ENCODE results near the gene EEF2K. TPM values are rescaled to one million over a fixed set of nuclear protein-coding genes. Genes with fewer than 3 reads are reported as not detected.
"Not testable (repeated sequence)": the region's sequence is repeated elsewhere in the genome, so short reads cannot be mapped to it uniquely, and the experiment has no call there.

Gene EEF2K
- total RNA-seq, 5 donors from 2014 or later (not counting 1 experiment from before 2014, with no cell fraction given): 15.5 to 21.5 (median 21.0) TPM

GRCh38 chr16:22165508-22166285, 40.4 kb upstream of the EEF2K start:
- Mint-ChIP-seq H3K4me1 (peaks cover 2 to 10% (median 8%) of the 10 kb centered on the region in 3 donors), H3K27ac (no peak overlapping the region), H3K9me3 (no peaks in the 10 kb centered on the region), H3K27me3 (peaks cover 6 to 8% of the 10 kb centered on the region in 2 donors), H3K4me3 (no peak overlapping the region), H3K36me3 (no peaks in the 10 kb centered on the region)
- Histone ChIP-seq H3K4me1 (ENCODE audit: control insufficient read depth in 1 of 2, extremely low read depth in 1 of 2, insufficient read depth in 2 of 2, low read length in 2 of 2) (peaks cover 0 to 8% of the 10 kb centered on the region in 2 experiments), H3K4me3 (ENCODE audit: control insufficient read depth in 1 of 2, extremely low read depth in 1 of 2, low read length in 1 of 2) (no peak overlapping the region), H3K27me3 (replicated peaks in 1 of 2; ENCODE audit: control insufficient read depth in 2 of 2, extremely low read depth in 1 of 2, insufficient read depth in 2 of 2, low read length in 1 of 2) (peaks cover 0 to 20% of the 10 kb centered on the region in 2 experiments), H3K27ac (ENCODE audit: low read length) (no peak overlapping the region), H3K9me3 (no peaks in the 10 kb centered on the region), H3K36me3 (ENCODE audit: control insufficient read depth in 2 of 2, extremely low read depth in 1 of 2, insufficient read depth in 1 of 2, low read length in 1 of 2) (no peaks in the 10 kb centered on the region)
- ATAC-seq (replicated peaks in 1 of 4) (no peak), DNase-seq (no peak)
- 93% methylated on average over 13 of the region's 16 CpGs for WGBS (ENCODE audit: insufficient coverage)
- ChIA-PET CTCF (no interaction called here), POLR2A (interaction anchor here in 1 of 2 donors (0.6 kb wide), 1 partner anchor 35 kb away, joined by 10 read pairs; no protein-coding TSS in a partner anchor)

- H3K4me3 ChIP-seq (ENCODE audit: control insufficient read depth in 1 of 2, extremely low read depth in 1 of 2, low read length in 1 of 2): no peak overlapping the region
- Mint-ChIP-seq H3K4me3 (no peak overlapping the region), H3K27me3 (no peaks in the 10 kb centered on the region), H3K36me3 (peaks cover 3% of the 10 kb centered on the region), H3K4me1 (no peaks in the 10 kb centered on the region), H3K27ac (no peak overlapping the region), H3K9me3 (no peaks in the 10 kb centered on the region)
- H3K4me1 ChIP-seq (ENCODE audit: control insufficient read depth in 1 of 2, extremely low read depth in 1 of 2, insufficient read depth in 2 of 2, low read length in 2 of 2): no peaks in the 10 kb centered on the region
- CTCF ChIA-PET: interaction anchor here in 1 of 2 donors (0.6 kb wide), 1 partner anchor 140 kb away, joined by 4 read pairs; no protein-coding TSS in a partner anchor
- POLR2A ChIA-PET: no interaction called here
- ATAC-seq (replicated peaks in 1 of 4): no peak
- no peak for DNase-seq
- 91% methylated on average over 6 of the region's 6 CpGs for WGBS (ENCODE audit: insufficient coverage)
- H3K27me3 ChIP-seq (replicated peaks in 1 of 2; ENCODE audit: control insufficient read depth in 2 of 2, extremely low read depth in 1 of 2, insufficient read depth in 2 of 2, low read length in 1 of 2): peaks cover 0 to 4% of the 10 kb centered on the region in 2 experiments
- no peaks in the 10 kb centered on the region for H3K36me3 ChIP-seq (ENCODE audit: control insufficient read depth in 2 of 2, extremely low read depth in 1 of 2, insufficient read depth in 1 of 2, low read length in 1 of 2)
- H3K9me3 ChIP-seq: no peaks in the 10 kb centered on the region
- no peak overlapping the region for H3K27ac ChIP-seq (ENCODE audit: low read length)
Observed at GRCh38 chr16:22171953-22172352, 34.1 kb upstream of the EEF2K start.

- POLR2A ChIA-PET; H3K27me3 ChIP-seq (replicated peaks in 1 of 2; ENCODE audit: control insufficient read depth in 2 of 2, extremely low read depth in 1 of 2, insufficient read depth in 2 of 2, low read length in 1 of 2); H3K27ac ChIP-seq (ENCODE audit: low read length); H3K36me3 ChIP-seq (ENCODE audit: control insufficient read depth in 2 of 2, extremely low read depth in 1 of 2, insufficient read depth in 1 of 2, low read length in 1 of 2); H3K27ac Mint-ChIP-seq; H3K36me3 Mint-ChIP-seq; ATAC-seq (replicated peaks in 1 of 4); H3K4me1 ChIP-seq (ENCODE audit: control insufficient read depth in 1 of 2, extremely low read depth in 1 of 2, insufficient read depth in 2 of 2, low read length in 2 of 2); H3K9me3 Mint-ChIP-seq; H3K4me1 Mint-ChIP-seq; DNase-seq; H3K4me3 ChIP-seq (ENCODE audit: control insufficient read depth in 1 of 2, extremely low read depth in 1 of 2, low read length in 1 of 2); H3K27me3 Mint-ChIP-seq; H3K4me3 Mint-ChIP-seq; H3K9me3 ChIP-seq: not testable (repeated sequence)
- 100% methylated on average over 1 of the region's 1 CpG for WGBS (ENCODE audit: insufficient coverage)
- CTCF ChIA-PET: interaction anchor here in 1 of 2 donors (0.6 kb wide), 1 partner anchor 139 kb away, joined by 4 read pairs; no protein-coding TSS in a partner anchor
Observed at GRCh38 chr16:22172642-22173041, 33.4 kb upstream of the EEF2K start.

GRCh38 chr16:22174642-22175041, 31.4 kb upstream of the EEF2K start:
- H3K4me3 Mint-ChIP-seq: no peak overlapping the region
- POLR2A ChIA-PET: interaction anchor here (0.5 to 0.6 kb wide), 2 partner anchors 10 to 221 kb away, joined by 3 read pairs; partner anchors contain the start of gene UQCRC2 (in 1 of the 2)
- H3K4me1 ChIP-seq (ENCODE audit: control insufficient read depth in 1 of 2, extremely low read depth in 1 of 2, insufficient read depth in 2 of 2, low read length in 2 of 2): no peaks in the 10 kb centered on the region
- no peak overlapping the region for H3K27ac ChIP-seq (ENCODE audit: low read length)
- no peaks in the 10 kb centered on the region for H3K36me3 ChIP-seq (ENCODE audit: control insufficient read depth in 2 of 2, extremely low read depth in 1 of 2, insufficient read depth in 1 of 2, low read length in 1 of 2)
- no peak overlapping the region for H3K27ac Mint-ChIP-seq
- H3K4me1 Mint-ChIP-seq: no peaks in the 10 kb centered on the region
- no peak for ATAC-seq (replicated peaks in 1 of 4)
- H3K36me3 Mint-ChIP-seq: peaks cover 3% of the 10 kb centered on the region
- H3K9me3 Mint-ChIP-seq: no peaks in the 10 kb centered on the region
- no peak for DNase-seq
- H3K9me3 ChIP-seq: no peaks in the 10 kb centered on the region
- H3K27me3 ChIP-seq (replicated peaks in 1 of 2; ENCODE audit: control insufficient read depth in 2 of 2, extremely low read depth in 1 of 2, insufficient read depth in 2 of 2, low read length in 1 of 2): no peaks in the 10 kb centered on the region
- CTCF ChIA-PET: interaction anchor here in 1 of 2 donors (0.7 kb wide), 1 partner anchor 64 kb away, joined by 3 read pairs; no protein-coding TSS in a partner anchor
- no peaks in the 10 kb centered on the region for H3K27me3 Mint-ChIP-seq
- 77% methylated on average over 7 of the region's 9 CpGs for WGBS (ENCODE audit: insufficient coverage)
- H3K4me3 ChIP-seq (ENCODE audit: control insufficient read depth in 1 of 2, extremely low read depth in 1 of 2, low read length in 1 of 2): no peak overlapping the region

- H3K27me3 Mint-ChIP-seq: no peaks in the 10 kb centered on the region
- CTCF ChIA-PET: interaction anchor here (0.5 to 0.6 kb wide), 3 partner anchors 18 to 1324 kb away, joined by 3 to 7 read pairs (median 3); no protein-coding TSS in a partner anchor
- H3K4me1 ChIP-seq (ENCODE audit: control insufficient read depth in 1 of 2, extremely low read depth in 1 of 2, insufficient read depth in 2 of 2, low read length in 2 of 2): no peaks in the 10 kb centered on the region
- H3K9me3 Mint-ChIP-seq: no peaks in the 10 kb centered on the region
- H3K9me3 ChIP-seq: no peaks in the 10 kb centered on the region
- no peak for DNase-seq
- no peaks in the 10 kb centered on the region for H3K36me3 ChIP-seq (ENCODE audit: control insufficient read depth in 2 of 2, extremely low read depth in 1 of 2, insufficient read depth in 1 of 2, low read length in 1 of 2)
- H3K36me3 Mint-ChIP-seq: peaks cover 3% of the 10 kb centered on the region
- H3K4me3 ChIP-seq (ENCODE audit: control insufficient read depth in 1 of 2, extremely low read depth in 1 of 2, low read length in 1 of 2): no peak overlapping the region
- no peak overlapping the region for H3K4me3 Mint-ChIP-seq
- 78% methylated on average over 14 of the region's 18 CpGs for WGBS (ENCODE audit: insufficient coverage)
- ATAC-seq (replicated peaks in 1 of 4): no peak
- POLR2A ChIA-PET: no interaction called here
- no peak overlapping the region for H3K27ac ChIP-seq (ENCODE audit: low read length)
- no peaks in the 10 kb centered on the region for H3K4me1 Mint-ChIP-seq
- no peak overlapping the region for H3K27ac Mint-ChIP-seq
- no peaks in the 10 kb centered on the region for H3K27me3 ChIP-seq (replicated peaks in 1 of 2; ENCODE audit: control insufficient read depth in 2 of 2, extremely low read depth in 1 of 2, insufficient read depth in 2 of 2, low read length in 1 of 2)
Observed at GRCh38 chr16:22177968-22178930, 27.8 kb upstream of the EEF2K start.

GRCh38 chr16:22181426-22181825, 24.7 kb upstream of the EEF2K start:
- Mint-ChIP-seq H3K4me1 (no peaks in the 10 kb centered on the region), H3K27ac (no peak overlapping the region), H3K36me3 (no peaks in the 10 kb centered on the region), H3K27me3 (no peaks in the 10 kb centered on the region), H3K9me3 (no peaks in the 10 kb centered on the region), H3K4me3 (no peak overlapping the region)
- no peaks in the 10 kb centered on the region for H3K27me3 ChIP-seq (replicated peaks in 1 of 2; ENCODE audit: control insufficient read depth in 2 of 2, extremely low read depth in 1 of 2, insufficient read depth in 2 of 2, low read length in 1 of 2)
- no peaks in the 10 kb centered on the region for H3K9me3 ChIP-seq
- no peaks in the 10 kb centered on the region for H3K4me1 ChIP-seq (ENCODE audit: control insufficient read depth in 1 of 2, extremely low read depth in 1 of 2, insufficient read depth in 2 of 2, low read length in 2 of 2)
- no peak for ATAC-seq (replicated peaks in 1 of 4)
- H3K4me3 ChIP-seq (ENCODE audit: control insufficient read depth in 1 of 2, extremely low read depth in 1 of 2, low read length in 1 of 2): no peak overlapping the region
- CTCF ChIA-PET: no interaction called here
- no peak for DNase-seq
- POLR2A ChIA-PET: interaction anchor here in 1 of 2 donors (0.5 kb wide), 1 partner anchor 179 kb away, joined by 5 read pairs; no protein-coding TSS in a partner anchor
- H3K36me3 ChIP-seq (ENCODE audit: control insufficient read depth in 2 of 2, extremely low read depth in 1 of 2, insufficient read depth in 1 of 2, low read length in 1 of 2): no peaks in the 10 kb centered on the region
- H3K27ac ChIP-seq (ENCODE audit: low read length): no peak overlapping the region
- WGBS (ENCODE audit: insufficient coverage): 85% methylated on average over 9 of the region's 11 CpGs
